H1 (cell line): Measurements from ENCODE around the gene TAGLN2. TPM values are rescaled to one million over a fixed set of nuclear protein-coding genes. Genes with fewer than 3 reads are reported as not detected.

Experiments used
- CEBPB ChIP-seq: IDR thresholded peaks from 2 replicates; pipeline ENCODE4 v1.6.1; 2012; ENCODE audit warnings: low read depth, low read length
- CTBP2 ChIP-seq: IDR thresholded peaks from 2 replicates; pipeline ENCODE4 v1.7.0; 2011; ENCODE audit warnings: borderline replicate concordance, mild to moderate bottlenecking, moderate library complexity, mixed read lengths, low read length; ENCODE audit not compliant: insufficient read depth, insufficient read length
- EGR1 ChIP-seq: IDR thresholded peaks from 2 replicates; pipeline ENCODE4 v1.6.1; 2011; ENCODE audit warnings: low read depth, low read length, borderline replicate concordance
- RAD21 ChIP-seq, 2 experiments: IDR thresholded peaks in 1 of 2; conservative IDR thresholded peaks in 1 of 2; 2 replicates each; pipeline ENCODE4 v1.6.1; 2011; ENCODE audit warnings: low read depth in 2 of 2, low read length in 2 of 2, improper control_type of control experiment in 1 of 2, inconsistent platforms in 1 of 2, mild to moderate bottlenecking in 1 of 2, moderate library complexity in 1 of 2
- RFX5 ChIP-seq: IDR thresholded peaks from 2 replicates; pipeline ENCODE4 v1.6.1; 2011; ENCODE audit warnings: low read depth, low read length, improper control_type of control experiment, borderline replicate concordance
- TAF7 ChIP-seq: optimal IDR thresholded peaks from 2 replicates; pipeline ENCODE3; 2011; ENCODE audit warnings: low read depth, mild to moderate bottlenecking, inconsistent platforms, low read length, moderate library complexity, borderline replicate concordance
- TBP ChIP-seq: IDR thresholded peaks from 2 replicates; pipeline ENCODE4 v1.6.1; 2011; ENCODE audit warnings: low read depth, low read length, improper control_type of control experiment
- polyA plus RNA-seq, 7 experiments: library from polyadenylated mRNA; depleted of rRNA in 3 of 7; stranded (reverse) in 5 of 7; unstranded in 2 of 7; fragments of >200 nt in 5 of 7; fragments of 200-250 nt in 2 of 7; gene quantifications; 1 replicate in 5 of 7; 2 replicates in 1 of 7; 4 replicates in 1 of 7; pipeline versions ENCODE4 v1.2.1 to v1.2.3, GENCODE V29; 2011 to 2013; ENCODE audit warnings: missing spikeins in 2 of 7, mixed read lengths in 2 of 7
- total RNA-seq: library from RNA; stranded (reverse); fragmentation: NEBNext Ultra II Directional; extraction: Animal tissue kit (Norgen Biotek cat#: 25700); gene quantifications from 2 replicates; pipeline ENCODE4 v1.2.1, GENCODE V29; 2021

The TAGLN2 gene
- total and polyA plus RNA-seq, 2 of the 8 experiments (the other 6 are each of a cell fraction or from before 2014, with no cell fraction given): 93.0 to 114 TPM

GRCh38 chr1:159938211-159938852 is 13.0 kb upstream of the TAGLN2 start (continued):
- no peak for TF ChIP-seq CTBP2
- no peak for TF ChIP-seq TBP
- no peak for TF ChIP-seq RAD21 (IDR thresholded peaks at IDR 0.05 in 1 of 2, conservative IDR thresholded peaks at IDR 0.05 in 1 of 2; ENCODE audit: low read depth in 2 of 2, low read length in 2 of 2)
- no peak for TF ChIP-seq TAF7
- no peak for TF ChIP-seq RFX5
- no peak for TF ChIP-seq EGR1
- TF ChIP-seq CEBPB: no peak
